Lower leg skin (tissue), 3 donors: ENCODE measurements around the gene MFSD6L.

Experiments
- CTCF ChIP-seq, 3 donors: fragments of 450-650 bp; IDR thresholded peaks; one replicate each; pipeline ENCODE4 v1.5.1; 2016; ENCODE audit warnings: antibody characterized with exemption in 3 of 3, mild to moderate bottlenecking in 3 of 3, moderate library complexity in 2 of 3
- POLR2A ChIP-seq, 2 donors: fragments of 450-650 bp; IDR thresholded peaks; one replicate each; pipeline ENCODE4 v1.6.1; 2016 to 2017; ENCODE audit warnings: antibody characterized with exemption in 2 of 2, mild to moderate bottlenecking in 1 of 2, moderate library complexity in 1 of 2

- TF ChIP-seq CTCF (IDR thresholded peaks at IDR 0.05): no peak
- no peak for TF ChIP-seq POLR2A (IDR thresholded peaks at IDR 0.05)
These were observed 48.7 kb upstream of the MFSD6L start for GRCh38 chr17:8847891-8848290.
